Measurements from ENCODE around the gene TINAG. TPM values are rescaled to one million over a fixed set of nuclear protein-coding genes. Genes with fewer than 3 reads are reported as not detected.

TINAG gene
- total RNA-seq, 1 experiment from 2014 or later: not detected

DNA sequence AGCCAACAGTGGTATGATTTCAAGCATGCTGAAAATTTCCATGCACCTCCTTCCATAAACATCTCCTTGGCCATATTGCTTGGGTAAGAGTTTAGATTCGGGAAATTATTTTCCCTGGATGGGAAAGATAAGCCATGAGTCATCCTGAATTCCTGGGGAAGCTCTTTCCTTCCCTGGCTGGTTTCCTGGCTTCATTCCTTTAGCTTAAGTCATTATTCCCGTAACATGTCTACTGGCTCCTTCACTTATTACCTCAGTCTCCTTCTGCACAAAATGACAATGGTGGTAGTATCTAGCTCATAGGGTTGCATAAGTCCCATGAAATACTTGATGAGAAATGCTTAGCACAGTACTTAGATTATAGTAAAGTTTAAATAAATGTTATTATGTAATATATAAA lies 27.6 kb downstream of the TINAG start:
- Histone ChIP-seq H3K4me2 (ENCODE audit: low read length) (peak overlapping the region; percentile 3; the same call in 1 of the 2 replicates), H3K9me2 (replicated peaks; ENCODE audit: low read length) (no peaks in the 10 kb centered on the region), H3K4me3 (ENCODE audit: low read length) (no peak overlapping the region), H3K79me2 (ENCODE audit: low read length) (no peaks in the 10 kb centered on the region), H3K27ac (ENCODE audit: low read length) (peak overlapping the region; percentile 25), H3K27me3 (ENCODE audit: low read length) (no peaks in the 10 kb centered on the region), H4K20me1 (ENCODE audit: low read length) (no peaks in the 10 kb centered on the region), H3K9ac (ENCODE audit: low read length) (no peak overlapping the region), H3K9me3 (ENCODE audit: low read length) (no peaks in the 10 kb centered on the region), H3K4me1 (ENCODE audit: insufficient read depth, low read length) (peaks cover 18% of the 10 kb centered on the region), H3F3A (ENCODE audit: low read length, unreplicated experiment) (no peaks in the 10 kb centered on the region), H2AFZ (ENCODE audit: low read length) (no peak overlapping the region), H3K36me3 (ENCODE audit: low read depth, low read length) (no peaks in the 10 kb centered on the region)
- intact Hi-C loops (cut with micrococcal nuclease): no loop called here
- TF ChIP-seq EZH2 (IDR thresholded peaks at IDR 0.05; ENCODE audit: low read length, unreplicated experiment) (no peak), EZH2phosphoT487 (IDR thresholded peaks at IDR 0.05; ENCODE audit: borderline replicate concordance, low read length) (no peak)
- TF ChIP-seq, protein P1, sequence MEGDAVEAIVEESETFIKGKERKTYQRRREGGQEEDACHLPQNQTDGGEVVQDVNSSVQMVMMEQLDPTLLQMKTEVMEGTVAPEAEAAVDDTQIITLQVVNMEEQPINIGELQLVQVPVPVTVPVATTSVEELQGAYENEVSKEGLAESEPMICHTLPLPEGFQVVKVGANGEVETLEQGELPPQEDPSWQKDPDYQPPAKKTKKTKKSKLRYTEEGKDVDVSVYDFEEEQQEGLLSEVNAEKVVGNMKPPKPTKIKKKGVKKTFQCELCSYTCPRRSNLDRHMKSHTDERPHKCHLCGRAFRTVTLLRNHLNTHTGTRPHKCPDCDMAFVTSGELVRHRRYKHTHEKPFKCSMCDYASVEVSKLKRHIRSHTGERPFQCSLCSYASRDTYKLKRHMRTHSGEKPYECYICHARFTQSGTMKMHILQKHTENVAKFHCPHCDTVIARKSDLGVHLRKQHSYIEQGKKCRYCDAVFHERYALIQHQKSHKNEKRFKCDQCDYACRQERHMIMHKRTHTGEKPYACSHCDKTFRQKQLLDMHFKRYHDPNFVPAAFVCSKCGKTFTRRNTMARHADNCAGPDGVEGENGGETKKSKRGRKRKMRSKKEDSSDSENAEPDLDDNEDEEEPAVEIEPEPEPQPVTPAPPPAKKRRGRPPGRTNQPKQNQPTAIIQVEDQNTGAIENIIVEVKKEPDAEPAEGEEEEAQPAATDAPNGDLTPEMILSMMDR (conservative IDR thresholded peaks at IDR 0.05; ENCODE audit: low read depth, low read length): no peak
- ChIA-PET POLR2A (ENCODE audit: unreplicated experiment) (interaction anchor here (0.6 to 0.7 kb wide), 2 partner anchors 14 to 44 kb away, joined by 3 read pairs; no protein-coding TSS in a partner anchor), CTCF (interaction anchor here (0.7 kb wide), 1 partner anchor 856 kb away, joined by 4 read pairs; no protein-coding TSS in a partner anchor)
- peak; percentile 97 for ATAC-seq
- no TSS peak for BruUV-seq (replicated peaks)
- peak; percentile 95 for DNase-seq

DNA sequence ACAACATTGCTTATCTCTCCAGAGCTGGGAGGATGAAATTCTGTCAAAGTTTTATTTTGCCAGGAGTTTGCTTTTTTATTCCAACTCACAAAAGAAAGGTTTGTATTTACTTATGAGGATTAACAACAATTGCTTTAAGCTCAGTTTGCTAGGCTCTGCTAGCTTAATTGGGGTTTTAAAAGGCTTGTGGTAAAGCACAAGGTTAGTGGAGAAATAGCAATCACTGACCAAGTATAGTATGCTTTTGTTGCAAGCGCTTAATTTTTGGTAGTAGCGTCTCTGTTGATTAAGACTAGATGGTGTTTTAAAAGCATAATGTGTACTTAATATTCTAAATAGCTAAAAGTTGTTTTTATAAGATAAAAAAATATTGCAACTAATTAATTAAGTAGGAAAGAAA lies 45.7 kb downstream of the TINAG start:
- POLR2A ChIA-PET (ENCODE audit: unreplicated experiment): interaction anchor here (0.6 kb wide), 1 partner anchor 849 kb away, joined by 3 read pairs; no protein-coding TSS in a partner anchor
- TF ChIP-seq EZH2 (IDR thresholded peaks at IDR 0.05; ENCODE audit: low read length, unreplicated experiment) (no peak), EZH2phosphoT487 (IDR thresholded peaks at IDR 0.05; ENCODE audit: borderline replicate concordance, low read length) (no peak)
- TF ChIP-seq, protein P1 (conservative IDR thresholded peaks at IDR 0.05; ENCODE audit: low read depth, low read length): no peak
- CTCF ChIA-PET: no interaction called here
- H2AFZ ChIP-seq (ENCODE audit: low read length): no peak overlapping the region
- no peaks in the 10 kb centered on the region for H3K79me2 ChIP-seq (ENCODE audit: low read length)
- no peaks in the 10 kb centered on the region for H3K9me3 ChIP-seq (ENCODE audit: low read length)
- ATAC-seq (no peak), DNase-seq (no peak)
- H3K4me1 ChIP-seq (ENCODE audit: insufficient read depth, low read length): no peaks in the 10 kb centered on the region
- H3F3A ChIP-seq (ENCODE audit: low read length, unreplicated experiment): no peaks in the 10 kb centered on the region
- no peaks in the 10 kb centered on the region for H4K20me1 ChIP-seq (ENCODE audit: low read length)
- no peaks in the 10 kb centered on the region for H3K9me2 ChIP-seq (replicated peaks; ENCODE audit: low read length)
- no TSS peak for BruUV-seq (replicated peaks)
- H3K27ac ChIP-seq (ENCODE audit: low read length): no peak overlapping the region
- no peak overlapping the region for H3K4me2 ChIP-seq (ENCODE audit: low read length)
- intact Hi-C loops (cut with micrococcal nuclease): no loop called here
- no peaks in the 10 kb centered on the region for H3K27me3 ChIP-seq (ENCODE audit: low read length)
- no peak overlapping the region for H3K4me3 ChIP-seq (ENCODE audit: low read length)
- no peaks in the 10 kb centered on the region for H3K36me3 ChIP-seq (ENCODE audit: low read depth, low read length)
- H3K9ac ChIP-seq (ENCODE audit: low read length): no peak overlapping the region

DNA sequence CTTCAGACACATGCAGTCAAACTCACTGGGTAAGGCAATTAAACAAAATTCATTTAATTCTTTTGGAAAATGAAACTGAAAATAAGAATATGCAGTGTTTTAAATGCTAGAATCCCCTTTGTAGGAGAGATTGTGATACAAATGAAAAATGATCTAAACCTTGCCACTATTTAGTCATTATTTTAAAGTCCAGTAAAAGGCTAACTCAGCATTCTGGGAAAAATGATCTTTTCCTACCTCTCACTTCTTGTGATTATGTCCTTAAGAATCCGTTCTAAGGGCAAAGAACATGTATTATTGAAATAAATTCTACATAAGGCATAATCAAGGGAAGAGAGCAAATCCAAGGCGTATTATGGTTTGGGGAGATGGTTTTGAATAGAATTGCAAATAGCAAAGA lies 46.4 kb downstream of the TINAG start:
- Histone ChIP-seq H4K20me1 (ENCODE audit: low read length) (no peaks in the 10 kb centered on the region), H2AFZ (ENCODE audit: low read length) (no peak overlapping the region), H3K27ac (ENCODE audit: low read length) (no peak overlapping the region), H3K4me2 (ENCODE audit: low read length) (no peak overlapping the region), H3F3A (ENCODE audit: low read length, unreplicated experiment) (no peaks in the 10 kb centered on the region), H3K9me3 (ENCODE audit: low read length) (no peaks in the 10 kb centered on the region), H3K9ac (ENCODE audit: low read length) (no peak overlapping the region), H3K79me2 (ENCODE audit: low read length) (no peaks in the 10 kb centered on the region), H3K4me1 (ENCODE audit: insufficient read depth, low read length) (no peaks in the 10 kb centered on the region), H3K4me3 (ENCODE audit: low read length) (no peak overlapping the region), H3K9me2 (replicated peaks; ENCODE audit: low read length) (no peaks in the 10 kb centered on the region), H3K36me3 (ENCODE audit: low read depth, low read length) (no peaks in the 10 kb centered on the region), H3K27me3 (ENCODE audit: low read length) (no peaks in the 10 kb centered on the region)
- intact Hi-C loops (cut with micrococcal nuclease): no loop called here
- DNase-seq: no peak
- BruUV-seq (replicated peaks): no TSS peak
- ChIA-PET POLR2A (ENCODE audit: unreplicated experiment) (no interaction called here), CTCF (no interaction called here)
- ATAC-seq: no peak
- TF ChIP-seq EZH2 (IDR thresholded peaks at IDR 0.05; ENCODE audit: low read length, unreplicated experiment) (no peak), EZH2phosphoT487 (IDR thresholded peaks at IDR 0.05; ENCODE audit: borderline replicate concordance, low read length) (no peak)
- TF ChIP-seq, protein P1 (conservative IDR thresholded peaks at IDR 0.05; ENCODE audit: low read depth, low read length): no peak

Measured in PC-3 (cell line).